HG03064 (cell line): ENCODE data around the gene SYNPR.
"Not testable (repeated sequence)": the region's sequence is repeated elsewhere in the genome, so short reads cannot be mapped to it uniquely, and the experiment has no call there.

ENCODE experiments used
- ATAC-seq: cut with Tn5 transposase; IDR thresholded peaks from one replicate; pipeline ENCODE4 v1.9.1; 2021; ENCODE audit warnings: low read depth; ENCODE audit not compliant: unreplicated experiment

The SYNPR gene

DNA sequence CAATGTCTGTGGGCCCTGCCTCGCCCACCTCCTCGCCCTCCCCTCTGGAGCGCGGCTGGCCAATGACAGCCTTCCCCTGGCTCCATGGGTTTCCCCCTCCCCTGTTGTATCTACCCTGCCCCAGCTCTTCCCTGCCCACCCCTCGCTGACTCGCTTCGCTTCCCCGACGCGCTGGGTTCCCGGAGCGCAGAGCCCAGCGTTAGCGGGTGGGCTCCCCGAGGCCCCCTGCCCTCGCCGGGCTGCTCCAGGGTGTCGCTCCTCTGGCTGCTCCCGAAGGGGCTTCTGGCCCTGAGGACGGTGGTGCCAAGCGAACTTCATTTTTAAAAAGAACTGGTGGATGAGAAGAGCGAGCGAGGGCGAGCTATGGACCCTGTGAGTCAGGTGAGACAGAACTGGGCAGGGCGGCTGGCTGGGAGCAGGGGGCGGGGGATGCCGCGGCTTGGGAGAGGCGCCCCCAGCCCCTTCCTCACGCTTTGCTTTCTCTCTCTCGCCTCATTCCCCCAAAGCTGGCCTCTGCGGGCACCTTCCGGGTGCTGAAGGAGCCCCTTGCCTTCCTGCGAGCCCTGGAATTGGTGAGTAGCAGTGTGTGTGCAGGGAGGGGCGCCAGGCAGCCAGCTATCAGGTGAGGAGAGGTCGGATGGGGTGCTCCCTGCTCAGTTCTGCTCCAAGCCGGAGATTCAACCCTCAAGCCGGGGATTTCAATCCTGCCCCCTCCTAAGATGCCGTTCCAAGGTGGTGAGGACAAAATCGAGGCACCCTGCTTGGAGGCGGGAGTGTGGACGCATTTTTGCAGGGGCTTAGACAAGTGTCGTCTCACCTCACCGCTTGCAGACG lies at the start of gene SYNPR:
TSS of gene SYNPR (plus strand) at position 138 of the 834 bp plus-strand sequence.
- no peak for ATAC-seq

DNA sequence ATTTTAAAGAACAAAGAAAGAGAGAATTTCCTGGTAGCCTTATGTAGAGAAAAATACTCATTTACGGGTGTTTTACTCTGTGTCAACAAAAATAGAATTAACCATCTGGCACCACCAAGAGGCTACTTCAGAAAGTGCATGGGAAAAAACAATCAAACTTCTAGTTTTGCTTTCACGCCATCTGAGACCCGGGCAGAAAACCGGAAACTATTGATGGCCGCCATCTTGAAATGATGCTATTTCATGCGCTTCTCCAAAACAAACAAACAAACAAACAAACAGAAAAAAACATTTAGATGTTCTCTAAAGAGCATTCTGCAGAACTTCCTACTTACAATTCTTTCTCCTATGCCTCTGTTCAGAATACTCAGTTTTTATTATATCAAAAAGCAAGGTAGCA lies 49.4 kb upstream of the SYNPR start:
- ATAC-seq = no peak

GRCh38 chr3:63230146-63230545 lies 48.0 kb upstream of the SYNPR start:
- no peak for ATAC-seq

GRCh38 chr3:63231643-63232042 lies 46.5 kb upstream of the SYNPR start:
- no peak for ATAC-seq

DNA sequence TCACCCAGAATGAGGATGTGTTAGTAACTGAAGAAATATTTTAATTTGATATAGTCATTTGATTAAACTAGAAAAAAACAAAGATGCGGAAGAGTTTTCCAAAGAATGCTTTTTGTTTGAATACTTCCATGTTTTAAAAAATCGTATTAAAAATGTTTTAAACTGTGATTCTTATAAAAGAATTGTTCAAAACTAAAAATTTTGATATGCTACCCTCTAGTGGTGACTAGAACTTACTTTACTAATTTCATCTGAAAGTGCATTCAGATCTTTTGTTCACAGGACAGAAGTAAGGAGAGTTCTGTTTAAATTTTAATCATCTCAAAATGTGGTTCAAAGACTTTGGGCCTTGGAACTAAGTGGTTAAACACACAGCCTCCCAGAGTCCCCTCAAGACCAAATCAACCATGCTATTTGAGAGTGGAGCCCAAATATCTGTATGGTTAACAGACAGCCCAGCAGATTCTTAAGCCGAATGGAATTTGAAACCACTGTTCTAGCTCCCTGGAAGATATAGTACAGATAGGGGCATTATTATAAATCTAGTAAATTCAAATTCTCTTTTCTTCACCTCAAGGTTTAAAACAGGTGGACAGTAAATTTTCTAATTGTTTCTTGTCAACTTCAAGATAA lies 45.2 kb upstream of the SYNPR start:
- no peak for ATAC-seq

- ATAC-seq = no peak
Observed at GRCh38 chr3:63240381-63240902, 37.7 kb upstream of the SYNPR start.

- ATAC-seq = no peak
Observed at GRCh38 chr3:63242124-63242523, 36.0 kb upstream of the SYNPR start.

DNA sequence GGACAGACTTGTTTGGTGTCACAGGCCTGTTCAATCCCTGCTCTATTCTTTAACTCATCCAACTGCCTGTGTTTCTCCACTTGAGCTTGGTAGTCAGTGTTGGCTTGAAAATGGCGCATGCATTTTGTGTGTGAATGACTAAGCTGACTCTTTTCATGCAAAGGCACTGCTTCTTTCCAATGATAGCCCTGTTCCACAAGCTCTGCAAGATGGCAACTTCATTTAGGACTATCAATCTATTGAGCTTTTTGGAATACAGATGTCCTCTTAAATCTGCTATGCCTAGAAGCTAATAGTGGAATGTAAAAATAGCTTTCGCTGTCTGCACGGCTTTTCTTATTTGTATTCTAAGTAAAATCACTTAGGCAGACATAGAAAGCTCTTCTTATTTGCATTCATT lies 33.6 kb upstream of the SYNPR start:
- no peak for ATAC-seq

DNA sequence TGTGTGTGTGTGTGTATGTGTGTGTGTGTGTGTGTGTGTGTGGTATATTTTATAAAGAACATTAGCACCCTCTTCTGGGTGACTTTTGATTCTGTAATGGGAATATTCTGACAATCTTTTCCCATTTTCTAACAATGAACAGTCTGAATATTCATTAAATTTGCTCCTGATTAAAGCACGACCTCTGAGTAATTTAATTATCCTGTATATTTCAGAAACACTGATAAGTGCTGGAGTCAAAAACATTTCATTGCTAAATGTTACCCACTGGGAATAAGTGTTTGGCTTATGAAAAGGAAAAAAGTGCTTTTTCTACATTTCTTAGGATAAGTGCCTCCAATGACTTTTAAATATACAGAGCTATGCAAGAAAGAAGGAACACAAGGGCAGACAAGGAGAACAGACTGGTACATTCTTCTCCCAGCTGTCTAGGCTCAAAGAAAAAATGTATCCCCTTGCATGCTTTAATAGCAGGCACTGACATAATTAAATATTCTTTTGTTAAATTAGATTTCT lies 32.3 kb upstream of the SYNPR start:
- no peak for ATAC-seq

DNA sequence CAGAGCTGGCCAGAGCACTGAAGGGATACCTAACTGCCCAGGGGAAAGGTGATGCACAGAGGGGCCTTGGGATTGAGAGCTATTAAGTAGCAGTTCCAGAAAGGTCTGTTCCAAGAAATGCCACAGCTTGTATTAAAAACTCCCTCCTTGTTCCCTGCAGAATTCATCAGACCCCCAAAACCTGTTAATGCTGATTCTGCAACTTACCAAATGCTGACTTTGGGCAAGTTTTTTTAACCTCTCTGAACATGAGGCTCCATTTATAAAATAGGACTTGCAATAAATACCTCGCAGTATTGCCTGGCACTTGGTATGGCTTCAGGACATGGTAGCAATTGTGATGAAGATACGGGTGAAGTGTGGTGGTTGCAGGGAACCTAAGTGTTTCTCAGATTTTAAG lies 30.1 kb upstream of the SYNPR start:
- ATAC-seq = no peak

DNA sequence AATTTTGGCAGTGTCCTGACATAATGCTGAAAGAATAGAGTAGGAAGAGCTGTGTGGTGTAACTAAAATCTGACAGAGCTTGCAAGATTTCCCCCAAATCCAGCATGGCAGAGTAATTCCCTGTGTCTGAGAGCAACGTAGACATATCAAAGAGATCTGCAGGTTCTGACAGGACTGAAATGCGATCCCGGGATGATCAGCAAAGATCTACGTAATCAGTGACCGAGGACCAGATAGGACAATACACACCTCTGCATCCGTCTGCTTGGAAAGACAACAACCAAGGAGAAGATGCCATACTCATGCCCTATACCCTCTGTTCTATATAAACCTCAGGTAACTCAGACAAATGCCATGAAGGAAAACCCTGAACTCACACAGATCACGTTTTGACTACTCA lies 26.6 kb upstream of the SYNPR start:
- no peak for ATAC-seq

GRCh38 chr3:63255819-63256218 lies 22.3 kb upstream of the SYNPR start:
- ATAC-seq = not testable (repeated sequence)

- ATAC-seq = no peak
Observed at GRCh38 chr3:63264716-63265115, 13.4 kb upstream of the SYNPR start.

DNA sequence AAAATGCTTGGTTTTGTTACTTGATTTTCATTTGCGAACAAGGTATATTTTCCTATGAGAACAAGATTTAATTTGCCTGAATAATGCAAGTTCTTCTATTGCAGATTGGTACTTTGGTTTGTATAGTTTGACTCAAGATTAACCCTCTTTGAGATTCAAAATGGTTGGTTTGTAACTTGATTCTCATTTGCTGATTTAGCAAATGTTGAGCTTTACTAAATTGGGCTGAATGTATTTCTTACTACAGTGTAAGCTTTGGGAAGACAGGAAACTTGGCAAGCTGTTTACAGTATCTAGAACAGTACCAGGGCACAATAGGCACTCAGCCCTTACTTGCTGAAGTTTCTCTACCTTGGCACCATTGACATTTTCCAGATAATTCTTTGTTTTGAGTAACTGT lies 3.7 kb upstream of the SYNPR start:
- ATAC-seq = no peak

DNA sequence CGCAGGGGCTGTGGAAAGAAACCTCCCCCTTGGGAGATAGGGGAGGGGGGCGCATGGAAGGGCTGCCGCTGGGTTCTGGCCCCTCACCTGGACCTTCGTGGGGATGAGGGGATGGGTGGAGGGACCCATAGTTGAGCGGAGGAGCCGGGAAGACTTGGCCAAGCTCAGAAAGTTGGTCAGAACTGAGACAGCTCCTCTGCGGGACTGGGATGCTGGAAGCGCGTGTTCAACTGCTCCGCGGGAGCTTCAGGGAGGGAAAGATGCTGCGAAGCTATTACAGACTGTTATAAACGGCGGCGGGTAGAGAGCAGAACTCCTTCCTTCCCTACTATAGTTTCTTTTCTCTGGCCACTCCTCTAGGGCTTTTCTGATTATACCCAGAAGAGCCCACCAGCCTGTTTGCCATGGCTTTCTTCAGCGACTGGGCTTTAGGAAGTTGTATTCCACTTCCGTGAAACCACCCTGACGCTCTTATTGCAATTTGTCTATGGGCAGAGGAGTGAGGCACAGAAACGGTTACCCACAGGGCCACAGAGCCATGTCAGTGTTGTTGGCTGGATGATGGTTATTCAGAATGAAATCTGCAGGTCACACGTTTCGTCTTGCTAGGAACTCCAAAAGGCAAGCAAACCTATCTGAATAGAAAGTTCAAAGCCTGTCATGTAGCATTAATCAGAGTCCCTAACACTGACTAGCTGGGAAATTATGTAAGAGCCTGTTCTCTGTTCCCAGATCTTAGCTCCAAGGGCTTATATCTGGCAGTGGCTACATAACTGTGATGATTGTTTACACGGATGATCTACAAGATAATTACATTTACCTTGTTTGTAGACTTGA lies 1.1 kb downstream of the SYNPR start:
- no peak for ATAC-seq

DNA sequence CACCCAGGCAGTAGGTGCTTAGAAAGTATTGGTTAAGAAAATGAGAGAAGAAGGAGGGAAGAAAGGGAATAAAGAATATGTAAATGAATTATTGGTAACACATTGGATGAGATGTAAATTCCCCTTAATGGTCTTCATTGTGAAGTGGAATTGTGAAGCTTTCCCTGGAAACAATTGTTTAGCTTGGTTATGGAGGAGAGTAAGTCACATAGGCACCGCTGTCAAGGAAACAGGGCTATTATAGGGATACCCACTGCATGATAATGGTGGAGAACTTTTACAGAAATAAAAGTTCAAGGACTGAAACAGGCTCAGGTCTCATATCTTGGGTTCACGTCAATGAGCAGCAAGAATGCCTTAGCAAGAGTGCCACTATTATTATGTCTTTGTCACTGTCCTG lies 9.5 kb downstream of the SYNPR start:
- ATAC-seq = no peak

DNA sequence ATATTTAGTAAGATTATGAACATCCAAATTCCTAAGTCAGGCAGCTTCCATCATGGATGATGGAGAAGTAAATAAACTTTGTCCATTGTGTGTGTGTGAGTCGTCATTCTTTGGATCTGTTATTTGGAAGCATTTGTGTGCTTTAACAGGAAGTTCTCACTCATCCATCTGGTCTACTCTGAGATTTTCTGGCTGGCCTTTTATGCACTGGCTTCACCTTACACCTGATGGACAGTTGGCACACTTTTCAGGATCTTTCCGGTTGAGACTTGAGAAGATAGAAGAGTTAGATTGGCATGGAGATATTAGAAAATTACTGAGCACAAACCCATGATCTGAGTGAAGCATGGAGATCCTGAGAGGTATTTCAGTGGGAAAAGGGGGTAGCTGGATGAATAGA lies 12.6 kb downstream of the SYNPR start:
- no peak for ATAC-seq

GRCh38 chr3:63294332-63294731 lies 16.2 kb downstream of the SYNPR start:
- ATAC-seq = no peak

DNA sequence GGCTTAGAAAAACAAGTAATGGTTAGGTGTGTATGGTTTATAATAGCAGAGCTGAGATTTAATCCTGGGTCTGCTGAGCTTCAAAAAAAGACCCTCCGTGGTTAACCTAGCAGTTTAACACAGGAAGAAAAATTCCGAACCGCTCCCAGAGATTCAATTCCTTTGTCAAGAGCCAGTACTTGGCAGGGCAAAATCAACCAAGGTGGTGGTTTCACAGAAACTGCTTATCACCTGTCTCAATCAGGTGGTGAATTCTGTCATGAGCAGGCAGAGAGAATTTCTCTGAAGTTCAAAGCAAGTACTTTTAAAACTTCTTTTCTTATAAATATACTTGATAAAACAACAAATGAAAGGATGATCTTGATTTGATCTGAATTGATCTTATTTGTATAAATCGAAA lies 17.2 kb downstream of the SYNPR start:
- ATAC-seq = no peak

DNA sequence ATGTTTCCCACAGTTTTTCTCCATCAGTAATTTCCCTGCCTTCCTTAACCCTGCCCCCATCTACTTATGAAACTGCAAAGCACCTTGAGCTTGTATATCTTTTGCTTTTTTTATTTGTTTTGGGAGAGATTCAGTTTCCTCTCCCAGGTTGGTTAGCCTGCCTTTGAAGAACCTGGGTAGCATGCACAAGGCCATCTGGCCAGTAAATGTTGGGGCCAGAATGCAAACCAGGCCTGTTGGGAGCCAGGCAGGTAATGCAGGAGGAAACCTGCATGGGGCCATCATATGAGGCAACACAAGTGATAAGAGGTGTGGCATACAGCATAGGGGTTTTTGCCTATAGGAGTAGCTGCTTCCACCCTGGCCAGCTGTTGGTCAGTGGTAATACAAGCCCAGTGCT lies 17.7 kb downstream of the SYNPR start:
- no peak for ATAC-seq

DNA sequence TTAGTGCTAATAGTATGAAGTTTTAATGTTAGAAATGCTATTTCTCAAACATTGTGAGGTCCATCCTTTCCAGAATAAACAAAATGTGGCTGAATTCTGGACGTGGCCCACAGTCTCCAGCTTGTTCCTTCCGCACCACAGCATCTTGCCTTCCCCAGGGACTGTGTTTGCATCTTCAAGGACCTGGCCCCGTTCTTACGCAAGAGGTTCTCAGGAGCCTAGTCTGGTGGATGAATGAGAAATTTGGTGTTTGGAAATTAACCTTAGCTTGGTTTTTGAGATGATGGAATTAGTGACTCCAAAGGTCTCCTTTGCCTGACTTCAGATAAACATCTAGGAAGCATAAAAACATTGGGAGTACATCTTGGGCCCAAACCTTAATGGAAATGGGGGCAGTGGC lies 18.1 kb downstream of the SYNPR start:
- ATAC-seq = no peak
